GM12878 (cell line): ENCODE results near the gene INTS7. TPM values are rescaled to one million over a fixed set of nuclear protein-coding genes. Genes with fewer than 3 reads are reported as not detected.

Experiments
- BACH1 ChIP-seq: fragments of 450-650 bp; IDR thresholded peaks from 2 replicates; pipeline ENCODE4 v1.6.1; 2017; ENCODE audit warnings: mild to moderate bottlenecking, borderline replicate concordance
- CBFB ChIP-seq: IDR thresholded peaks from 2 replicates; pipeline ENCODE4 v1.6.1; 2016; ENCODE audit warnings: antibody characterized with exemption, low read depth
- CHD2 ChIP-seq: IDR thresholded peaks from 2 replicates; pipeline ENCODE4 v1.6.1; 2011; ENCODE audit warnings: low read depth, low read length, improper control_type of control experiment, borderline replicate concordance
- JUND ChIP-seq: IDR thresholded peaks from 2 replicates; pipeline ENCODE4 v1.6.1; 2012; ENCODE audit warnings: low read depth, mild to moderate bottlenecking, low read length, improper control_type of control experiment, moderate library complexity
- NFXL1 ChIP-seq: fragments of 450-650 bp; IDR thresholded peaks from 2 replicates; pipeline ENCODE4 v1.6.1; 2017; ENCODE audit warnings: antibody characterized with exemption, mild to moderate bottlenecking, borderline replicate concordance
- SIX5 ChIP-seq: IDR thresholded peaks from 2 replicates; pipeline ENCODE4 v1.6.1; 2011; ENCODE audit warnings: mild to moderate bottlenecking, low read depth, low read length, moderate library complexity; ENCODE audit not compliant: severe bottlenecking
- SP1 ChIP-seq: IDR thresholded peaks from one replicate; pipeline ENCODE4 v1.6.1; 2011; ENCODE audit warnings: low read depth, low read length
- ZNF592 ChIP-seq: fragments of 450-650 bp; IDR thresholded peaks from 2 replicates; pipeline ENCODE4 v1.6.1; 2017; ENCODE audit warnings: mild to moderate bottlenecking, moderate library complexity
- polyA plus RNA-seq, 11 experiments: library from polyadenylated mRNA; depleted of rRNA in 4 of 11; unstranded in 6 of 11; stranded (reverse) in 5 of 11; fragments of >200 nt; fragmentation: Nextera tagmentation in 4 of 11; fragmentation: Illumina TruSeq in 1 of 11; extraction: Ambion mirVana in 4 of 11; extraction: Trizol in 1 of 11; gene quantifications; 1 replicate in 1 of 11; 2 replicates in 10 of 11; pipeline versions ENCODE4 v1.2.1 to v1.2.3, GENCODE V29; 2011 to 2016; ENCODE audit warnings: inconsistent platforms in 2 of 11, missing spikeins in 2 of 11, low read depth in 1 of 11
- total RNA-seq, 4 experiments: library from RNA; depleted of rRNA in 3 of 4; stranded (reverse); fragments of >200 nt in 3 of 4; fragmentation: Illumina TruSeq in 1 of 4; extraction: Trizol in 1 of 4; gene quantifications; 2 replicates each; pipeline versions ENCODE4 v1.2.1 to v1.2.3, GENCODE V29; 2013 to 2021
- TF ChIP-seq, protein P1 (sequence below): fragments of 450-650 bp; IDR thresholded peaks from 2 replicates; pipeline ENCODE4 v1.6.1; 2018; ENCODE audit warnings: mild to moderate bottlenecking, low read depth, moderate library complexity; ENCODE audit not compliant: partially characterized antibody

Gene INTS7
- total and polyA plus RNA-seq, 10 of the 15 experiments (the other 5 are each of a cell fraction or from before 2014, with no cell fraction given), result 17.1 to 49.1 (median 26.8) TPM

DNA sequence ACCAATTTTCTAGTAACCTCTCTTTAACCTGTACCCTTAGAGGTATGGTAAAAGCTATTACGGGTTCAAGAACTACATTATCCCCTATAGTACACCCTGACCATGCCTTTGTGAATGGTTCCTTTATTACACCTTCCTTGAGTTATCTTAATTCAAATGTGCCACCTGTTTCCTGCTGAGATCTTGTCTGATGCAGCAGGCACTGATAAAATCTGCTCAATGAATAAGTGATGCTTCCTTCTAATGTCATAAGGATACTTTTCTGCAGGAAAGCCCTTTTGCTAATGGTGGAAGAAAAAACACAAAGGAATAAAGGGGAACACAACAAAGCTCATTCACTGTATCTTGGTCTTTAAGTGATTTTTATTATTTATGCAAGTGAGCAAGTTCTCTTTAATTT lies 25.8 kb downstream of the INTS7 start (continued):
- TF ChIP-seq, protein P1, sequence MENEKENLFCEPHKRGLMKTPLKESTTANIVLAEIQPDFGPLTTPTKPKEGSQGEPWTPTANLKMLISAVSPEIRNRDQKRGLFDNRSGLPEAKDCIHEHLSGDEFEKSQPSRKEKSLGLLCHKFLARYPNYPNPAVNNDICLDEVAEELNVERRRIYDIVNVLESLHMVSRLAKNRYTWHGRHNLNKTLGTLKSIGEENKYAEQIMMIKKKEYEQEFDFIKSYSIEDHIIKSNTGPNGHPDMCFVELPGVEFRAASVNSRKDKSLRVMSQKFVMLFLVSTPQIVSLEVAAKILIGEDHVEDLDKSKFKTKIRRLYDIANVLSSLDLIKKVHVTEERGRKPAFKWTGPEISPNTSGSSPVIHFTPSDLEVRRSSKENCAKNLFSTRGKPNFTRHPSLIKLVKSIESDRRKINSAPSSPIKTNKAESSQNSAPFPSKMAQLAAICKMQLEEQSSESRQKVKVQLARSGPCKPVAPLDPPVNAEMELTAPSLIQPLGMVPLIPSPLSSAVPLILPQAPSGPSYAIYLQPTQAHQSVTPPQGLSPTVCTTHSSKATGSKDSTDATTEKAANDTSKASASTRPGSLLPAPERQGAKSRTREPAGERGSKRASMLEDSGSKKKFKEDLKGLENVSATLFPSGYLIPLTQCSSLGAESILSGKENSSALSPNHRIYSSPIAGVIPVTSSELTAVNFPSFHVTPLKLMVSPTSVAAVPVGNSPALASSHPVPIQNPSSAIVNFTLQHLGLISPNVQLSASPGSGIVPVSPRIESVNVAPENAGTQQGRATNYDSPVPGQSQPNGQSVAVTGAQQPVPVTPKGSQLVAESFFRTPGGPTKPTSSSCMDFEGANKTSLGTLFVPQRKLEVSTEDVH, result no peak
- TF ChIP-seq NFXL1, result no peak
- TF ChIP-seq BACH1, result no peak
- no peak for TF ChIP-seq CHD2
- TF ChIP-seq CBFB, result no peak
- TF ChIP-seq SP1, result no peak
- no peak for TF ChIP-seq ZNF592
- no peak for TF ChIP-seq SIX5
- no peak for TF ChIP-seq JUND
